AG04449 (cell line): ENCODE results near the gene KLF7.

Experiments used
- CTCF ChIA-PET: fragments of 350-600 bp; formaldehyde crosslinking; extraction: SDS; loops from one replicate; lab custom pipeline; 2021; ENCODE audit warnings: antibody characterized with exemption; lab: Yijun Ruan, JAX
- POLR2A ChIA-PET: fragments of 400-600, 350-600 bp; formaldehyde crosslinking; extraction: SDS; loops from one replicate; lab custom pipeline; 2020; ENCODE audit warnings: antibody characterized with exemption, inconsistent platforms; lab: Yijun Ruan, JAX
- DNase-seq: peaks from one replicate; pipeline ENCODE4 v3.0.0-alpha.2; 2010; ENCODE audit warnings: low read depth, low spot score
- H3K4me3 ChIP-seq: 2 replicates; pipeline ENCODE4 v1.5.1; 2011; ENCODE audit warnings: low read depth, mild to moderate bottlenecking, control low read depth, low read length
- TF ChIP-seq, protein P1 (sequence below): IDR thresholded peaks from one replicate; pipeline ENCODE4 v1.5.1; 2011; ENCODE audit warnings: mild to moderate bottlenecking, moderate library complexity, low read length, control low read depth, inconsistent platforms; ENCODE audit not compliant: insufficient read depth; ENCODE audit errors: missing control alignments

Gene KLF7

DNA sequence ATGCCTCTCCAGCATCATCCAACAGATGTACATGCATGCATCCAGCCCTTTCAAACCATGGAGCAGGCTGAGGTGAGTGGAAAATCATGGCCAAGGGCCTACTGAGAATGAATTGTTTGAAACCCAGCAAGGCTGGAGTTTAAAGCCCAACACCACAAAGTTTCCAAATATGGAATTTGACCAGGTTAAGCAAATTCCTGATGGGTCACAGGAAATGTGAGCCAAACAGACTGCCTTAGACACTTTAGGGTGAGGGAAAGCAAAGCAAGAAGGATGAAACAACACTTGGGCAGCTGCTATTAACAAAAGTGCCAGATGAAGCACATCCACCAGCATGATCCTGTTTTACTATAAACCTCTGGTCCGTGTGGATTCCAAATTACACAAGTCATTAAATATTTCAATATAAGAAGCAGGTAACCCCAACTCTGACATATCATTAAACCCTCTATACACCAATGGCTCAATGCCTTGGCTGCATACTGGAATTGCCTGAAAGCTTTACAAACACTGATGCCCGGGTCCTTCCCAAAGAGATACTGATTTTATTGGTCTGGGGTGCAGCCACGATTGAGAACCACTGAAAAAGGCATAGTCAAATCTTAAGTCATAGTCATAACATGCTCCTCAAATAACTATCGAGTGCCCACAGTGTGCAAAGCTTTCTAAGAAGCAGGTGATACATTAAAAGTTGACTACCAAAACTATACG is 9.1 kb downstream of the KLF7 start:
- no peak for DNase-seq
- ChIA-PET POLR2A (interaction anchor here (0.8 to 1.2 kb wide), 2 partner anchors 10 to 13 kb away, joined by 3 to 4 read pairs; partner anchors contain the start of gene KLF7), CTCF (interaction anchor here (2.4 to 2.6 kb wide), 2 partner anchors 9 to 317 kb away, joined by 8 to 13 read pairs; no protein-coding TSS in a partner anchor)
- TF ChIP-seq, protein P1, sequence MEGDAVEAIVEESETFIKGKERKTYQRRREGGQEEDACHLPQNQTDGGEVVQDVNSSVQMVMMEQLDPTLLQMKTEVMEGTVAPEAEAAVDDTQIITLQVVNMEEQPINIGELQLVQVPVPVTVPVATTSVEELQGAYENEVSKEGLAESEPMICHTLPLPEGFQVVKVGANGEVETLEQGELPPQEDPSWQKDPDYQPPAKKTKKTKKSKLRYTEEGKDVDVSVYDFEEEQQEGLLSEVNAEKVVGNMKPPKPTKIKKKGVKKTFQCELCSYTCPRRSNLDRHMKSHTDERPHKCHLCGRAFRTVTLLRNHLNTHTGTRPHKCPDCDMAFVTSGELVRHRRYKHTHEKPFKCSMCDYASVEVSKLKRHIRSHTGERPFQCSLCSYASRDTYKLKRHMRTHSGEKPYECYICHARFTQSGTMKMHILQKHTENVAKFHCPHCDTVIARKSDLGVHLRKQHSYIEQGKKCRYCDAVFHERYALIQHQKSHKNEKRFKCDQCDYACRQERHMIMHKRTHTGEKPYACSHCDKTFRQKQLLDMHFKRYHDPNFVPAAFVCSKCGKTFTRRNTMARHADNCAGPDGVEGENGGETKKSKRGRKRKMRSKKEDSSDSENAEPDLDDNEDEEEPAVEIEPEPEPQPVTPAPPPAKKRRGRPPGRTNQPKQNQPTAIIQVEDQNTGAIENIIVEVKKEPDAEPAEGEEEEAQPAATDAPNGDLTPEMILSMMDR = no peak
- no peak overlapping the region for H3K4me3 ChIP-seq

DNA sequence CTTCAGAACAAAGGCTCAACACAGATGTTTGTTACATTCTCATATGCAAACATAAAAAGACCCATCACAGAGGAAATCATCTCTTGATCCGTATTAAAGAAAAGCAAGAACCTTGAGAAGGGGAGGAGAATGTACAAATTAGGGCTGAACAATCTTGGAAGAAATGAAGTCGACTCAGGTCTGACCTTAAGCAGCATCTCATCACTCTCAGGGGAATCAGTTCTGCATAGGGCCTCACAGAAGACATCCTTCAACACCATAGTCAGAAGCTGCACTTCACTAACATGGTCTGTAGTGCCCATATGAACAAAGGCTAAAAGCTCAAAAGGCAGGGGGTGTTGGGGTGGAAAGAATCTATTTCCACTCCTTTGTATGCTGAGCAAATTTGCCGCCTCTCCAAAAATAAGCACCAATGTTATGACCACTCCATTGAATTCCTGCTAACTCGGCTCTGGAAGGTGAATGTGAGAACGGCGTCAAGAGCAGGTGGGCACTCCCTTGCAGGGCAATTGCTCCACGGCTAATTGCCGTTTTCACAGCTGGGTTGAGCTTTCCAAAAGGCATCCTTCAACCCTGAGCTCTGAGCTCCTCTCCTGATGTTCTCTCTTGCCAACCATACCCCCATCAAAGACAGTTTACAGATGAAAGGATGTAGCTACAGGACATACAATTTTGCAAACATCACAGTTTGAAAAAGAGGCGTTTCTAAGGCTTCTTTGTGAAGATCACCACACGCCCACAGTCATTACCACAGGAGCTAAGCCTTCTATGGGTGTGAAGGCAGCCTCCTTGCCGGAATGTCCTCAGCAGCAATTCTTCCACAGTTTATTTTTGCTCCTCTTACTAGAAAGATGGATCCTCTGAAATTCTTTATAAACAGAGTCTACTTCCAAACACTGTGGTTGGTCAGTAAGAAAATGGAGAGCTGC is 10.0 kb downstream of the KLF7 start:
- no peak overlapping the region for H3K4me3 ChIP-seq
- no peak for DNase-seq
- ChIA-PET CTCF (interaction anchor here (2.4 to 2.6 kb wide), 2 partner anchors 8 to 318 kb away, joined by 8 to 13 read pairs; no protein-coding TSS in a partner anchor), POLR2A (interaction anchor here (0.7 to 1.2 kb wide), 3 partner anchors 10 to 179 kb away, joined by 3 to 4 read pairs (median 3); partner anchors contain the start of gene KLF7)
- TF ChIP-seq, protein P1 = no peak

DNA sequence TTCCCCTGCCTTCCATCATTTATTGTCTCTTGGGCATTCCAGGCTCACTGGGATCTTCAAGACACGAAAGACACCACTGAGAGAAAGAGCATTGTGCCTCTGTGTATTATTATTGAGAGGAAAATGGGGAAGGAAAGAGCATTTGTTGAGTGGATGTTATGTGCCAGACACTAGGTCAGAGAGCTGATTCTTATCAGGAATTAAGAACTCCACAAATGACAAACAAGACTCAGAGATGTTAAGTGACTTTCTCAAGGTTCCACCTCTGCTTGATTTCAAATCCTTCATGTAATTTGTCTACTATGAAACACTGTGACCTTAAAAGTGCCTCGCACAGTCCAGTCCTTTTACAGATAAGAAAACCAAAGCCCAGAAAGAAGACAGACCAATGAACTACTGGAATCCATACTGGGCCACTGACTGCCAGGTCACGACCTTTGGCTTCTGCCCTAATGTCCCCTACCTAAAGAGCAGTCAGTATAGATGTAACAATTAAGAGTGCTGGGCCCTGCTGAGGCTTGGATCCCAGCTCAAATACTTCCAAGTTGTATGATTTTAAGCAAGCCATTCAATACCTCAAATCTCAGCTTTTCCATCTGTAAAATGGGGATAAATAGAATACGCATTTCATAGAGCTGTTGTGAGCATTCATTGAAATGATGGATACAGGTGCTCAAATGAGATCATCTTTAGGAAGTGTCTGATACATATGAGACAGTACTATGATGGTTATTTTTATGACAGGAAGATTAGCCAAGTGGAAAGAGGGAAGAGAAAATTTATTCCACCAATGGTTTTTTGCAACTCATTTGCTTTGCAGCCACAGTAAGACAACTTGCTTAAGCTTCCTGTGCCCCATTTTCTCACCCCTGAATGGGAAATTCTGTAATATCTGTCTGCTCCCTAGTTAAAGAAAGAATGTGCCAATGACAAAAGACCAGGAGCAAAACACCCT is 10.9 kb downstream of the KLF7 start:
- no peak overlapping the region for H3K4me3 ChIP-seq
- DNase-seq = no peak
- TF ChIP-seq, protein P1 = no peak
- CTCF ChIA-PET = interaction anchor here (2.4 to 2.6 kb wide), 2 partner anchors 7 to 318 kb away, joined by 8 to 13 read pairs; no protein-coding TSS in a partner anchor
- POLR2A ChIA-PET = interaction anchor here (0.7 to 1.0 kb wide), 2 partner anchors 30 to 180 kb away, joined by 3 read pairs; no protein-coding TSS in a partner anchor

DNA sequence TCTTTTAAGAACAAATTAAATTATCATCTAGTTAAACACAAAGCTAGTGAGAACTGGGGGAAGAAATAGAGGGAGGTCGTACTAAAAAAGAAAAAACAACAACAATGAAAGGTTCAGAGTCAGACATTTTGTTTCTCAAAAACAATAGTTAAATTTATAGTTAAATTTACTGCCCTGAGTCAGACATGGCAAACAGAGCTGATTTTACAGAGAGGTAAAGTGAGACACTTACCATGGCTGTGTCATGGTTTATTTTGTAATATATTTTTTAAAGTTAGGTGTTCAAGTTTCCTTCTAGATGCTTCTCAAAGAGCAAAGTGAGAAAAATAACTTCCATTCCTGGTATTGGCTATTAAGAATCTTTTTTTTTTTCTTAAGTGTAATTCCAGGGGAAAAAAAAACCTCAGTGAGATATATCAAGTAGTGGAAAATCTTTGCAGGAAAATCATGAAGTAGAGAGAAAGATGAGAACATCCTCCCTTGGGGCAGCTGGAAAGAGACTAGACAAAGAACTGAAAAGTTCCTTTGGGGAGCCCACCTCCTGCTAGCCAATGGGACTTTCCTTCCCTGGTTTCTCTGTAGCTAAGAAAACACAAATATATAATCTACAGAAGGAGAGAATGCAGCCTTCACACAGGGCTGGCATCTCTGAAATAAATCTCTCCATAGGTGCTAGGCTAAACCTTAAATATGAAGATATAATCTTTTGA is 12.3 kb downstream of the KLF7 start:
- POLR2A ChIA-PET = interaction anchor here (0.7 kb wide), 1 partner anchor 254 kb away, joined by 5 read pairs; no protein-coding TSS in a partner anchor
- TF ChIP-seq, protein P1 = no peak
- H3K4me3 ChIP-seq = no peak overlapping the region
- no peak for DNase-seq
- CTCF ChIA-PET = interaction anchor here (0.7 to 1.6 kb wide), 2 partner anchors 33 to 320 kb away, joined by 3 to 8 read pairs; no protein-coding TSS in a partner anchor

DNA sequence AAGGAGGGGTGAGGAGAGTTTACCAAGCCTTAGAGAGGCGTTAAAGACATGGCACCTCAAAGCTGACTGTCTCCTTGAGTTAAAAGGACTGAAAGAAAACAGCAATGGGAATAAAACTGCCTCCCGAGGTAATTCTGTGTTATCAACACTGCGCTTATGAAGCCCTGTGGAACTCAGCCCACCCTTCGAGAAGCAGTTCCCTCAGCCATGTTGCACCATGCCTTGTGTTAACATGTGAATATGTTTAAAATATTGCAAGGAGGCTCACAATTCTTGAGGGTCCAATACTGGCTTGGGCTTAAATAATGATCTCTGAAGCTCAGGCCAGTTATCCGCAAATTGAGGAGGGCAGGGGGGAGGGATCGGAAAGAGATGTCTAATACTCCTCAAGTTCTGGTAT is 14.7 kb downstream of the KLF7 start:
- no peak for DNase-seq
- CTCF ChIA-PET = interaction anchor here (0.7 to 0.8 kb wide), 2 partner anchors 78 to 166 kb away, joined by 3 to 4 read pairs; no protein-coding TSS in a partner anchor
- no peak overlapping the region for H3K4me3 ChIP-seq
- TF ChIP-seq, protein P1 = no peak
- POLR2A ChIA-PET = no interaction called here
